ENCODE results near the gene NARF. TPM values are rescaled to one million over a fixed set of nuclear protein-coding genes. Genes with fewer than 3 reads are reported as not detected.

The NARF gene
- total RNA-seq, 3 donors from 2014 or later = 40.9 to 55.9 (median 45.9) TPM

DNA sequence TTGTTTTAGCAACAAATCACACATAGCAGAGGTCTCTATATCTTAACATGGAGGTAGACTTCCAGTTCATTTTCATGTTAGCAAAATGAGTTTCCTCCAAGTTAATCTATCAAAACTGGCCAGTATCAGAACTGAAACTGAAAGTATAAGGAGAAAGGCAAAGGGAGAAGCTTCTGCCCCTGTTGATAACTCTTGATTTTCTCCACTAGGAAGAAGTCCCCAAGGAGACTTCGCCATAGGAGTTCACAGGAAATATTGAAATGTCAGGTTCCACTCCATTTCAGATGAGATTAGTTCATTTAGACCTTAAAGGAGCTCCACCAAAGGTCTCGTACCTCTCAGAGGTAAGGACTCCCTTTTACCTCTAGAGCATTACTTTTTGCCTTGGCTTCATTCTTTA lies 39.0 kb upstream of the NARF start:
- no peaks in the 10 kb centered on the region for H3K27me3 Mint-ChIP-seq (ENCODE audit: low read depth)
- peaks cover 25% of the 10 kb centered on the region for H3K4me1 Mint-ChIP-seq (ENCODE audit: low read depth)
- H3K36me3 Mint-ChIP-seq (ENCODE audit: insufficient read depth) = peaks cover 15% of the 10 kb centered on the region
- no peak for DNase-seq
- no peaks in the 10 kb centered on the region for H3K9me3 Mint-ChIP-seq
- peak overlapping the region; percentile 79 for H3K4me3 Mint-ChIP-seq
- no peak for ATAC-seq

DNA sequence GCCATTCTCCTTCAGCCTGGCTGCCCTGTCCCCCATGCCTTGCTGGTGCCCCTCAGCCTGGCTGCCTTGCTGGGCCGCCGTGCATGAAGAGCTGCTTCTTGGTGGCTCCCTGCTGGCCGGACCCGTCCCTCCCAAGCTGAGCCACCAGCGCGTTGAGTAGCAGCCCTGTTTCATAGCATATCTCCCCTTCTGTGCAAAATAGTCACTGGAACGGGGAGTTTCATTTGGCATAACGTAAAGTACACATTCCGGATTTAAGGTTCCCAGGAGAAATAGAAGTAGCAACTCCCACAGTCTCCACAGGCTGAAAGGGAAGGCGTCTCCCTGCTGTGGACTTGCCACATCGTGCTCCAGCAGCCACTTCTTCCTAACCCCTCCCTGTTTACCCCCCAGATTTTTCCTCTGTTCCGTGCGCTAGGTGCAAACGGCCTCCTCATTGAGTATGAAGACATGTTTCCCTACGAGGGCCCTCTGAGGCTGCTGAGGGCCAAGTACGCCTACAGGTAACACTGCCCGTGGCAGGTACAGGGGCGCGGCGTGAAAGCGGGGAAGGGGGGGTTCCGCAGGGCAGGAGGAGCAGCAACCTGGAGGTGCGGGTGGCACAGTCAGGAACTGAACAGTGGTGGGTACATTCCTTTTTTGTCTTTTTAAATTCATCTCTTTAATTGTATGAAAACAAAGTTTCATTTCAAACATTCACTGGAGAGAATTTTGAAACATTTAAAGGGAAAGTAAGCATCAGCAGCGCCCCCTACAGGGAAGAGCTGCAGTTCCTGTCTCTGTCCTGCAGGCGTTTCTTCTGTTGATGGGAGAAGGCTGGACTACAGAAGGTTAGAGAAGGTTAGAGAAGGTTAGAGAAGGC lies 34.3 kb upstream of the NARF start:
- Mint-ChIP-seq H3K27me3 (ENCODE audit: low read depth) (no peaks in the 10 kb centered on the region), H3K4me1 (ENCODE audit: low read depth) (peaks cover 18% of the 10 kb centered on the region), H3K36me3 (ENCODE audit: insufficient read depth) (peaks cover 15% of the 10 kb centered on the region), H3K4me3 (no peak overlapping the region), H3K9me3 (no peaks in the 10 kb centered on the region)
- peak; percentile 61 to 80 for ATAC-seq
- DNase-seq = peak; percentile 50

DNA sequence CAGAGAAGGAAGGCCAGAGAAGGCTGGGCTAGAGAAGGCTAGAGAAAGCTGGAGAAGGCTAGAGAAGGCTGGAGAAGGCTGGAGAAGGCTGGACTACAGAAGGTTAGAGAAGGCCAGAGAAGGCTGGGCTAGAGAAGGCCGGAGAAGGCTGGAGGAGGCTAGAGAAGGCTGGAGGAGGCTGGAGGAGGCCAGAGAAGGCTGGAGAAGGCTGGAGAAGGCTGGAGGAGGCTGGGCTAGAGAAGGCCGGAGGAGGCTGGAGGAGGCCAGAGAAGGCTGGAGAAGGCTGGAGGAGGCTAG lies 33.7 kb upstream of the NARF start:
- H3K4me1 Mint-ChIP-seq (ENCODE audit: low read depth) = peaks cover 18% of the 10 kb centered on the region
- peaks cover 20% of the 10 kb centered on the region for H3K36me3 Mint-ChIP-seq (ENCODE audit: insufficient read depth)
- no peaks in the 10 kb centered on the region for H3K9me3 Mint-ChIP-seq
- H3K4me3 Mint-ChIP-seq = no peak overlapping the region
- no peaks in the 10 kb centered on the region for H3K27me3 Mint-ChIP-seq (ENCODE audit: low read depth)
- ATAC-seq = no peak
- DNase-seq = no peak

DNA sequence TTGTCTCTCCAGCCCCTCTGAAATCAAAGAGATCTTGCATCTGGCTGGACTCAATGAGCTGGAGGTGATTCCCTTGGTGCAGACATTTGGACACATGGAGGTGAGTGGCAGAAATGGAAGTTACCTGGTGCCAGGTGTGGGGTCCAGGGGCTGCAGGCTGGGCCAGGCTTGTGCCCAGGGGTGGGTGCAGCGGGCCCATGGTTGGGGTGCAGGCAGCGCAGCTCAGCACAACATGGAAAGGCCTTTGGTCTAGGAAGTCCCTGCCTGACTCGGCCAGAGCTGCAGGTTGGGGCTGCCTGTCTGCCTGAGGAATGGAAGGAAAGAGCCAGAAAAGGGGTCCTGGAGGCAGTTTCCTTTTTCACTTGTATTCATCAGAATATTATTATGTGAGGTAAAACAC lies 30.0 kb upstream of the NARF start:
- DNase-seq = no peak
- no peaks in the 10 kb centered on the region for H3K9me3 Mint-ChIP-seq
- no peaks in the 10 kb centered on the region for H3K27me3 Mint-ChIP-seq (ENCODE audit: low read depth)
- H3K4me3 Mint-ChIP-seq = no peak overlapping the region
- no peak for ATAC-seq
- H3K4me1 Mint-ChIP-seq (ENCODE audit: low read depth) = peaks cover 18% of the 10 kb centered on the region
- peaks cover 12% of the 10 kb centered on the region for H3K36me3 Mint-ChIP-seq (ENCODE audit: insufficient read depth)

DNA sequence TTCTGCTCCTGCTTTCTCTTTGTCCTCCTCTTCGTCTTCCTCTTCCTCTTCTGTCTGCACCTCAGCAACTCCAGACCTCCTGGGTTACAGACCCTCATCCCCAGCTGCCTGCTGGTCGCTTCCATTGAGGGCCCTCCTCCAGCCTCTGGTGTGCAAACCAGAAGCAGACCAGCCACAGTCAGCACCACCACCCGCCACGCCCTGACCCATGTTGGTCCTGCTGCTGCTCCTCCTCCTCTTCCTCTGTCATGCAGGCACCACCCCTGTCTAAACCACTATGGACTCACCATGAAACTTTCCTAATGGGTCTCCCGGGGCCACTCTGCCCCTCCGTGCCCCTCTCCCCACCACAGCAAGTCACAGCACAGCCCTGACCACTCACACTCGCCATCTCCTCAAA lies 28.7 kb upstream of the NARF start:
- no peak for ATAC-seq
- no peak overlapping the region for H3K4me3 Mint-ChIP-seq
- no peak for DNase-seq
- peaks cover 23% of the 10 kb centered on the region for H3K4me1 Mint-ChIP-seq (ENCODE audit: low read depth)
- peaks cover 13% of the 10 kb centered on the region for H3K36me3 Mint-ChIP-seq (ENCODE audit: insufficient read depth)
- no peaks in the 10 kb centered on the region for H3K27me3 Mint-ChIP-seq (ENCODE audit: low read depth)
- no peaks in the 10 kb centered on the region for H3K9me3 Mint-ChIP-seq

DNA sequence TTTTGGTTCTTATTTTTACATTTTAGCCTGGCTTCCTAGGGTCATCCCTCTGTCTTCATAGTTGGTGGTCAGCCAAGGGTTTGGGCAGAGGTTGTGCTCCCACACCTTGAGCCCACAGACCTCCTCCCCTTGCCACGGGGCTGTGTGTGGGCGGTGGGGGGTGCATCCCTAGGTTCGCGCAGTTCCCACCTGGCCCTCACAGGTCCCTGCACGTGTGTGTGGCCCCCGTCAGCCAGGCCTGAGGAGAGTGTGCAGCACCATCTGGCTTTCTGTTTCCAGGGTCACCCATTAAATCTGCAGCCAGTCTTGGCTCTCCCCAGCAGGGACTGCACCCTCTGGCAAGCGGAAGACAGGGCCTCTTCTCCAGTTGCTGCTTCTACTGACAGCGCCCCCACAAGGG lies 26.5 kb upstream of the NARF start:
- Mint-ChIP-seq H3K4me3 (no peak overlapping the region), H3K27me3 (ENCODE audit: low read depth) (no peaks in the 10 kb centered on the region), H3K4me1 (ENCODE audit: low read depth) (peaks cover 25% of the 10 kb centered on the region), H3K36me3 (ENCODE audit: insufficient read depth) (peaks cover 13% of the 10 kb centered on the region), H3K9me3 (no peaks in the 10 kb centered on the region)
- ATAC-seq (no peak), DNase-seq (no peak)

DNA sequence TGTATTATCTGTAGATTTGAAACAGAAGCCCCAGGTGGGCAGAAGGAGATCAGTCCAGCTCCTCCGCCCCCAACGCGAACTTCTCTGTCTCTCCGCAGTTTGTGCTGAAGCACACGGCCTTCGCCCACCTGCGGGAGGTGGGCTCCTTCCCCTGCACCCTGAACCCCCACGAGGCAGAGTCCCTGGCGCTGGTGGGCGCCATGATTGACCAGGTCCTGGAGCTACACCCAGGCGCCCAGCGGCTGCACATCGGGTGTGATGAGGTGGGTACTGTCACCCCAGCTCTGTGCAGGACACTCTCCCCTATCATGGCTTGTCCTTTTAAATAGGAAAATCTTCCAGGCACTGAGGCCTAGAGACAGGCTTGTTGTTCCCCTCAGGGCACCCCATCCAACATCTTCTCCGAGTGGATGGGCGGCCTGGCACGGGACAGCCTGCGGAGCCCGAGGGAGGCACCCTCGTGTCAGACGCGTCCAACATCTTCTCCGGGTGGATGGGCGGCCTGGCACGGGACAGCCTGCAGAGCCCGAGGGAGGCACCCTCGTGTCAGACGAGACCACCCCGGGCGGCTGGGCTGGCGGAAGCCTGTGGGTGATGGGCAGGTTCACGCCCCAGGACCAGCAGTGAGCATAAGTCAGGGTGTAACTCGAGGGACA lies 24.9 kb upstream of the NARF start:
- DNase-seq (no peak), ATAC-seq (no peak)
- Mint-ChIP-seq H3K4me1 (ENCODE audit: low read depth) (peaks cover 25% of the 10 kb centered on the region), H3K27me3 (ENCODE audit: low read depth) (no peaks in the 10 kb centered on the region), H3K9me3 (no peaks in the 10 kb centered on the region), H3K4me3 (no peak overlapping the region), H3K36me3 (ENCODE audit: insufficient read depth) (peaks cover 13% of the 10 kb centered on the region)

DNA sequence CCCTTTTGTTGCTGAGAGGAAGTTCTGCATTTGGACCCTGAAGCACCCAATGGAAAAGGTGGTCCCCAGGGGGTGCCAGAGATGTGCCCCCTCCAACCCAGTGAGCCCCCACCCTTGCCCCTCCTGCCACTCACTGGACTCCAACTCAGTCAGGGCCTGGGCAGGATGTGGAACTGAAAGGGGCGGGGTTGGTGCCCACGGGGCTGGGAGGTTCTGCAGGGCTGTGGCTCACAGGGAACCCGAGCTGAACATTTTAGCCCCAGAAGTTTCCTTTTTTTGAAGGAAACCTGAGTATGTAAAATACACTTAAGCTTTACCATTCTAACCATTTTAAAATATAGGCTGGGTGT lies 24.4 kb upstream of the NARF start:
- no peak overlapping the region for H3K4me3 Mint-ChIP-seq
- peaks cover 23% of the 10 kb centered on the region for H3K4me1 Mint-ChIP-seq (ENCODE audit: low read depth)
- no peaks in the 10 kb centered on the region for H3K27me3 Mint-ChIP-seq (ENCODE audit: low read depth)
- DNase-seq (no peak), ATAC-seq (peak; percentile 65 to 66)
- peaks cover 13% of the 10 kb centered on the region for H3K36me3 Mint-ChIP-seq (ENCODE audit: insufficient read depth)
- H3K9me3 Mint-ChIP-seq = no peaks in the 10 kb centered on the region

DNA sequence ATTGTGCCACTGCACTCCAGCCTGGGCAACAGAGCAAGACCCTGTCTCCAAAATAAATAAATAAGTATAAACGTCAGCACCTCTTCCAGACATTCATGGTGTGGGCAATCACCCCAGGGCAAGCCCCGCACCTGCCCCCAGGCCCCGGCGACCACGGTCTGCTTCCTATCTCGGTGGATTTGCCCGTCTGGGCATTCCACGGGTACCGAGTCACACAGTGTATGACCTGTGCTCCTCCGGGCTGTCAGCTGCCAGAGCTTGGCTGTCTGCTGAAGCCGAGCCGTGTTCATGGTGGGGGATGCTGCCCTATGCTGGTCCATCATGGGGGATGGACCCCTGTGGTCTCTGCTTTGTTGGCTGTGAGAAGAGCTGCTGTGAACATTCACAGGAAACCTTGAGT lies 23.4 kb upstream of the NARF start:
- no peak for ATAC-seq
- no peak for DNase-seq
- Mint-ChIP-seq H3K9me3 (no peaks in the 10 kb centered on the region), H3K4me1 (ENCODE audit: low read depth) (peaks cover 14% of the 10 kb centered on the region), H3K27me3 (ENCODE audit: low read depth) (no peaks in the 10 kb centered on the region), H3K36me3 (ENCODE audit: insufficient read depth) (peaks cover 5% of the 10 kb centered on the region), H3K4me3 (no peak overlapping the region)

DNA sequence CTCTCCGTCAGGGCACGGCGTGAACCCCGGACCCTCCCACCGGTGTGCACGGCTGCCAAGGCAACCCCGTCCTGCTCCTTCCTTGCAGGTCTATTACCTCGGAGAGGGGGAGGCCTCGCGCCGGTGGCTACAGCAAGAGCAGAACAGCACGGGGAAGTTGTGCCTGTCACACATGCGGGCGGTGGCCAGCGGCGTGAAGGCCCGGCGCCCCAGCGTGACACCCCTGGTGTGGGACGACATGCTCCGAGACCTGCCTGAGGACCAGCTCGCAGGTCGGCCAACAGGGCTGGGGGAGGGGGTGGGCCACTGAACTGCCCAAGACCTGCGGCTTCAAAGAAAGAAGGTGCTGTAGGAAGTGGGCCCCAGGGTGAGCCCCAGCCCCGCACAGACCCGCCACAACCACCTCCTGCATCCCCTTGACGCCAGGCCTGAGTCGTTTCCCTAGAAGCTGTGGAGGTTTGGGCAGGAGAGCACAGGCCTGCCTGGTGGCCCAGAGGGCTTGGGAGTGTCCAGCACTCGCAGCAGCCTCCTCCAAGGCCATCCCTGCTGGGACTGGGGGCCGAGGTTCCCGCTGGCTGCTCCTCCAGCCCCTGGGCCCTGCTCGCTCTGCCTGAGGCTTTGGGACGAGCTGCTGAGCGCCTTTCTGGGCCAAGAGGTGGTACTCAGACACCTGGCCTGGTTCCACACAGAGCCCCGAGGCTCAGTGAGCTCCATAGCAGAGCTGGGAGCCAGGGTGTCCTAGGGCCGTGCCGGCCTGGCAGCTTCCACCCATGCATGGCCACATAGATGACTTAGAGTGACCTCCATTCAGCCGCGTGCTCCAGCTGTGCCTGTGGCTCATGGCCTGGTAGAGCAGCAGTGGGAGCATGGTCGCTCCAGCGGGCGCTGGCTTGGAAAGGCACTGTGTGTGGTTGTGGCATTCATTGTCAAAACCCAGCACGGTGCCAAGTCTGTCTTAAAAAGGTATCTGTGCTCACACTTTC lies 22.6 kb upstream of the NARF start:
- DNase-seq (no peak), ATAC-seq (no peak)
- H3K4me3 Mint-ChIP-seq = no peak overlapping the region
- no peaks in the 10 kb centered on the region for H3K27me3 Mint-ChIP-seq (ENCODE audit: low read depth)
- H3K36me3 Mint-ChIP-seq (ENCODE audit: insufficient read depth) = peaks cover 1% of the 10 kb centered on the region
- H3K9me3 Mint-ChIP-seq = no peaks in the 10 kb centered on the region
- H3K4me1 Mint-ChIP-seq (ENCODE audit: low read depth) = peaks cover 10% of the 10 kb centered on the region

DNA sequence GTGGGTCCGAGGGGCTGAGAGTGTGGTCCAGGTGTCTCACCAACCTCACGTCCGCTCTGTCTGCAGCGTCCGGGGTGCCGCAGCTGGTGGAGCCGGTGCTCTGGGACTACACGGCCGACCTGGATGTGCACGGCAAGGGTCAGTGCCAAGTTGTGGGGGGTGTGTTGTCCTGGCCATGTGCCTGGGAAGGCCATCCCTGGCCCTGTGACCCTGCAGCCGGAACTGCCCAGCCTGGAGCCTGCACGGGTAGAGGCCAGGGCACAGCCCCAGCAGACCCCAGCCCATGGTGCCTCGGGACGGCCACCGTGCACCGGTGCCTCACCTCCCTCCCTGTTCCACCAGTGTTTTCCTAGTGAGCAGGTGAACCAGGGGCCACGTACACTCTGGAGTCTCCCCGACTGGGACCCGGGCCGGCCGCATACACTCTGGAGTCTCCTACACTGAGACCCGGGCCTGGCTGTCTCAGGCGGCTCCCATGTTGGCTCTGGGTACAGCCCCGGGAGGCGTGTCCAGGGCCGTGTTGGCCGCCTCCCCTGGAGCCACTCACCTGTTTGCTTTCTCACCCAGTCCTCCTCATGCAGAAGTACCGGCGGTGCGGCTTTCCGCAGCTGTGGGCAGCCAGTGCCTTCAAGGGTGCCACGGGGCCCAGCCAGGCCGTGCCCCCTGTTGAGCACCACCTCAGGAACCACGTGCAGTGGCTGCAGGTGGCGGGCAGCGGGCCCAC lies 21.8 kb upstream of the NARF start:
- H3K36me3 Mint-ChIP-seq (ENCODE audit: insufficient read depth) = peaks cover 1% of the 10 kb centered on the region

DNA sequence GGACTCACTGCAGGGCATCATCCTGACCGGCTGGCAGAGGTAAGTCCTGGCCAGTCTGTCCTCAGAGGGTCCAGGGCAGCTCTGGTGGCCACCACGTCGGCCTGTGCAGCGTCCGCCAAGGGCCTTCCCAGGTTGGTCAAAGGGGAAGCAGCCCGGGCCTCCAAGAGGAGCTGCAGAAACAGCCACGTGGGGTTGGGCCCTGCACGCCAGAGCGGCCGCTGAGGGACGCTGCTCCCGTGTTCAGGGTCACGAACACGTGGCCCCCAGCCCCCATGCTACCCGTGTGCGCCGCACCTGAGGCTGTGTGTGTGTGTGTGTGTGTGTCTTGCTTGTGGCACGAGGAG lies 21.2 kb upstream of the NARF start:
- ATAC-seq (no peak), DNase-seq (no peak)
- no peaks in the 10 kb centered on the region for H3K27me3 Mint-ChIP-seq (ENCODE audit: low read depth)
- H3K4me1 Mint-ChIP-seq (ENCODE audit: low read depth) = peaks cover 10% of the 10 kb centered on the region
- no peak overlapping the region for H3K4me3 Mint-ChIP-seq
- no peaks in the 10 kb centered on the region for H3K9me3 Mint-ChIP-seq
- peaks cover 1% of the 10 kb centered on the region for H3K36me3 Mint-ChIP-seq (ENCODE audit: insufficient read depth)

More for the DNA sequence above, 21.8 kb upstream of the NARF start:
- DNase-seq (no peak), ATAC-seq (no peak)
- Mint-ChIP-seq H3K4me3 (no peak overlapping the region), H3K9me3 (no peaks in the 10 kb centered on the region), H3K27me3 (ENCODE audit: low read depth) (no peaks in the 10 kb centered on the region), H3K4me1 (ENCODE audit: low read depth) (peaks cover 10% of the 10 kb centered on the region)

DNA sequence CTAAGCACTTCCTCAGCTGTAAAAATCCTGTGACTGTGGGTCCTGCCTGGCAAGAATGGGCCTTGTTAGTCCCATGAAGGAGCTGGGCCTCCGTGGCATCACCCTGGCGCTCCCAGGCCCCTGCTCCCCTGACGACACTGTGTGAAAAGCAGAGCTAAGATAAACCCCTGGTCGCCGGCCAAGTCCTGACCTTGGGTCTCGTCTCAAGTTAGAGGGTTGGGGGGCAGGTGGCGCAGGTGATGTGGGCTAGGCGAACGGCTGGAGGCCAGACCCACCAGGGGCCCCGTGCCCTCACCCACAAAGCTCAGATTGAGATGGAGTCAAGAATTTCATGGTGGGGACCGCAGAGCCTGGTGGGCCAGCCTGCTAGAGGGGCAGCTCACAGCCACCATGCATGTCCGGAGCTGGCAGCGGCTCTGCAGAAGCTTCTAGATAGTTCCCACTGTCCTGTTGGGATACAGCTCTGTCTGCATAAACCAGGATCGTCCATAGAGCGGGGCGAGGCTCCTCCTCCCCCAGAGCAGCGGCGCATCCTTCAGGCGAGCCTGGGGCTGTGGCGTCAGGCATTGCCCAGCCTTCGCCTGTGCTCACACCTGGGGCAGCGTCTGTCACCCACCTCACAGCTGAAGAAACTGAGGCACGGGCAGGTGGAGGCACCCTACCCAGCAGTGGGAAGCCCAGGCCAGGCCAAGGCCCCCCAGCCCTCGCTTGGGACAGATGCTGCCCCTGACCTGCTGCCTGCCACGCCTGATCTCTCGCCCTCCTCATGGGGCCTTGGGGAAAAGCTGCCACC lies 19.9 kb upstream of the NARF start:
- no peaks in the 10 kb centered on the region for H3K27me3 Mint-ChIP-seq (ENCODE audit: low read depth)
- ATAC-seq = no peak
- H3K4me3 Mint-ChIP-seq = no peak overlapping the region
- DNase-seq = no peak
- peaks cover 6% of the 10 kb centered on the region for H3K36me3 Mint-ChIP-seq (ENCODE audit: insufficient read depth)
- H3K4me1 Mint-ChIP-seq (ENCODE audit: low read depth) = peaks cover 10% of the 10 kb centered on the region
- no peaks in the 10 kb centered on the region for H3K9me3 Mint-ChIP-seq
